HG03342 (cell line): ENCODE data around the gene MPP7.

Source experiments
- ATAC-seq: cut with Tn5 transposase; IDR thresholded peaks from one replicate; pipeline ENCODE4 v1.9.1; 2021; ENCODE audit warnings: mild to moderate bottlenecking, moderate library complexity; ENCODE audit not compliant: unreplicated experiment

MPP7 gene

DNA sequence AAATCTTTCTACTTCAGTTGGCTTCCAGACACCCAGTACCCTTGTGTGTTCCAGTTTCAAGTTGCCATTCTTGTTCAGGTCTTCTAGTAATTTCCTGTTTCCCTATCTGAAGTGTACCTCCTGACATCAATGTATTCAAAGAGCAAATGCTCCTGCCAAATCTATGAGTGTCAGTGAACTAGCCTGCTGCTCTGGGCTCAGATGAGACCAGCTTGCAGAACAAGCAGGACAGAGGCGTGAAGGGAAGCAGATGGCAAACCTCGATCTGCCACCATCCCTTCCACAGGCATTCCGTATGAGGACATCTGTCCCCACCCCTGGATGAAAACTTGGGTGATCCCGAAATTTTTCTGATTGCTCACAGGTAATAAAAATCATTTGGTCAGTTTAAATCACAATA is 4.4 kb upstream of the MPP7 start:
- no peak for ATAC-seq

DNA sequence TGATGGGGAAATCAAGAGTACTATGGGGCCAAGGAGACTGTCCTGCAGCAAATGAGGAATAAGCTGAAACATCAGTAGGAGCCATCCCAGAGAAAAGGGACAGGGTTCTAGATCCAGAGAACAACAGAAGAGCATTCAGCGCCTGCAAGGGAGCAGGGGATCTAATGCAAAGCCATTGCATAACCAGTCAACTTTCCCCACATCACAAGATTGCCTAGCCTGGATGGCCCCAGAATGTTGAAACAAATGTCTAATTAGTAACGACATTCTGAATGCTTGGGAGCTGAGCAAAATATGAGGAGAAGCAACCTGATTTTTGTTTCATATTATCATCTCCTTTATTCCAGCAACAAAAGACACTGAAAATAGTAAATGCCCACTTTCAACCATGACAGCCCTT is 2.7 kb upstream of the MPP7 start:
- no peak for ATAC-seq

DNA sequence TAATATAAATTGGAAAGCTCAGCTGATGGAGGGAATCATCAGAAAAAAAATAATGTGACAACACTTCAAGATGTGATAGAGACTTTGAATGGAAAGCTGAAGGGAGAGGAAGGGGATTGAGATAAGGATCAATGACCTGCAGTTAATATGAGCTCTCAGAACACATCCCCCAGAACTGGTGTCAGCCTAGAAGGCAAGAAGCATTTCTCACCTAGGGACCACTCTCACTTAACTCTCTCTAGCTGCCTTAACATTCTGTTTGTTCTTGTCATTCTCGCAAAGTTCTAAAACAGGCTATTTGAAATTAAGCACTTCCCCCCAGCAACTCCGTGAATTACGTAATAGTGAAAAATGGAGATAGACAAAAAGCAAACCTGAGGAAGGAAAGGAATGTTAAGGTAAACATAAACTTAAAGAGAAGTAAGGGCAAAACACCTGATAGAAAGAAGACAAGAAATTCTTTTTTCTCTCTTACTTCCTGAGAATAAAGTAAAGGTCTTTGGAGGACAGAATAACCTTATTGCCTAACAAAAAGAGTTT is 1.2 kb upstream of the MPP7 start:
- ATAC-seq = no peak

DNA sequence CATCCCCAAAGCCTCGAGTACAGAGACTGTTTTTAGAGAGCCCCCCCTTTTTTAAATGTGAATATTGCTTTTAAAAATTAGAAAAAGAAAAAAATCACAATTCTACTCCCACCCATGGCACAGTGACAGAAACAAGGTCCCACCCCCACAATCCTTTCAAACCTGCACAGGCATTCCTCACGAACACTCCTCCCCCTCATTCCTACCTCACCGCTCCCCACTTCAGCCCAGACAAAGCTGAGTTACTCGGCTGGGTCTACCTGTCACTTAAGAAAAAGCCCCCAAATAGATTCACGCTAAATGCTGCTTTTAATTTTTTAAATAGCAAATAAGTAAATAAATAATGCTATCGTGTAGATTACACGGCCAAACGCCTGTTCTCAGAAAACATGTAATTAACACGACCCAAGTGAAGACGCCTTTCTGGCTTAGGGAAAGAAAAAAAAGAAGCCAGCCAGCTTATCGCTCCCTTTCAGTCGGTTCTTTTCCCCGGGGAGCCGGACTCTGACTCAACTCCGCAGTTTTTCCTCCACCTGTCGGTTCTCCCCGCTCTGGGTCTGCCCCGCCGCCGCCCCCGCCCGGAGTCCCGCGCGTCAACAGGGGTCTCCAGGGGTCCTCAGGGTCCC is 739 bp downstream of the MPP7 start:
- ATAC-seq = no peak

- no peak for ATAC-seq
Observed at GRCh38 chr10:28300027-28300426, 2.8 kb downstream of the MPP7 start.

DNA sequence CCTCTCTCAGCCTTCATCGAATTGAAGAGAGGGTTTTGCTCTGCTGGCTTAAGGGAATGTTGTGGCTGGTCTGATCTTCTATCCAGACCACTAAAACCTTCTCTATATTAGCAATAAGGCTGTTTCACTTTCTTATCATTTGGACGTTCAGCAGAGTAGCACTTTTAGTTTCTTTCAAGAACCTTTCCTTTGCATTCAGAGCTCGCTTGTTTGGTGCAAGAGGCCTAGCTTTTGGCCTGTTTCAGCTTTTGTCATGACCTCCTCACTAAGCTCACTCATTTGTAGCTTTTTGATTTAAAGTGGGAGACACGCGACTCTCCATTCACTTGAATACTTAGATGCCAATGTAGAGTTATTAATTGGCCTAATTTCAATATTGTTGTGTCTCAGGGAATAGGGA is 3.9 kb downstream of the MPP7 start:
- no peak for ATAC-seq

DNA sequence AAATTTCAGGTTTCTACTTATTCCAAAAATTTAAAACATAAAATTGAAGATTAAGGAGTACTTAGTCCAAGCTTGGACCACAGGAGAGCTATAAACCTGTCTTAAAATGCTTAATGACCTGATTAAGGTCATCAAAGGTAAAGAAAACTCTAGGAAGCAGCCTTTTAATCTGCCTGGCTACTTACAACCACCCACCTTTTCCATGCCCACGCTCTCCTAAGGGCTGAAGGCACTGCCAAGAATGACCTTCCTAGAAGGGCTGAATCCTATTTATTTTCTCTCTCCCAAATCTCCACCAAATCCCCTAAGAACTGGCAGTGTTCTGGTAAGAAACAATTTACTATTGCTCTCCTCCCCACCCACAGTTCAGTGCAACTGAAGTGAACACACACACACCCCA is 6.8 kb downstream of the MPP7 start:
- no peak for ATAC-seq

DNA sequence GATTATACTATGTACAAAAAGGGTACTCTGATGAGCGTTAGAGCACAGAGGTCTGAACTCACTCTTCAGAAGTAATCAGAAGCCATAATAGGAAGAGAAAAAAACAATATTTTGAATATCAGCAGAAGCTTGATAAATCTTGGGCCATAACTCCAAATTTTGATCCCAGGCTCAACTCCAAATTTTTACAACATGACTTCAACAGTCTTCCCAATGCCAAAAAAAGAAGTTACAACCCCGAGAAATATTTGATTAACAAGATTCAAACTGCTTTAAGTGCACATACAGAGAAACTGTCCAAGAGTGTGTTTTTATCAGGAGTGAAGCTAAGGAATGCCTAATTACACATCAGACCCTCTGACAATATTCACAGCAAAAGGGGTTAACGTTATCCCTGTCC is 7.5 kb downstream of the MPP7 start:
- ATAC-seq = no peak

DNA sequence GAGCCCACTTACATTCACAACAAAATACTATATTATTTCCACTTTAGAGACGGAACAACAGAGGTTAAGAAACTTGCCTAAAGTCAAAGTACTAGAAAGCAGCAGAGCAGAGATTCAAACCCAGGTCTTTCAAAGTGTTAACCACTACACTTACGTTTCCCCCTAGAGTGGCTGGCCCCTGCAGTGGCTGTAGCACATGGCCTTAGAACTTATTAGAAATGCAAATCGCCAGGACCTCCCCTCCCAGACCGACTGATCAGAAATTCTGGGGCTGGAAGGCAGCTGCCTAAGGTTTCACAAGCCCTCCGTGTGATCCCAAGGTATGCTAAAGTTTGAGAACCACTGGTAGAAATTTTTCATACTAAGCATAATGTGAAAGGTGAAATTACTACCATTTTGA is 8.1 kb downstream of the MPP7 start:
- ATAC-seq = no peak

DNA sequence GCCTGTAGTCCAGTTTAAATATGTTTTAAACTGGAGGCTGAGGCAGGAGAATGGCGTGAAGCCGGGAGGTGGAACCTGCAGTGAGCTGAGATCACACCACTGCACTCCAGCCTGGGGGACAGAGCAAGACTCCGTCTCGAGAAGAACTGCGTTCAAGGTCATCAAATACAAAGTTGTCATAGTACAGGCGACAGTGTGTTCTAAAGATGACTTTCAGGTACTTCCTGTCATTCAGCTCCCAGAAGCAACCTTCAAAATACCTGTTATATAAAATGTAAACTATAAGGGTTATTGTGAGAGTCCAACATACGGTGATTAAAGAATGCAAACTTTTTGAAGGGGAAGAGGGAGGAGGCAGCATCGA is 8.7 kb downstream of the MPP7 start:
- ATAC-seq = no peak

- ATAC-seq = no peak
Observed at GRCh38 chr10:28293236-28294168, 9.4 kb downstream of the MPP7 start.

GRCh38 chr10:28291881-28292297 is 11.0 kb downstream of the MPP7 start:
- ATAC-seq = no peak

DNA sequence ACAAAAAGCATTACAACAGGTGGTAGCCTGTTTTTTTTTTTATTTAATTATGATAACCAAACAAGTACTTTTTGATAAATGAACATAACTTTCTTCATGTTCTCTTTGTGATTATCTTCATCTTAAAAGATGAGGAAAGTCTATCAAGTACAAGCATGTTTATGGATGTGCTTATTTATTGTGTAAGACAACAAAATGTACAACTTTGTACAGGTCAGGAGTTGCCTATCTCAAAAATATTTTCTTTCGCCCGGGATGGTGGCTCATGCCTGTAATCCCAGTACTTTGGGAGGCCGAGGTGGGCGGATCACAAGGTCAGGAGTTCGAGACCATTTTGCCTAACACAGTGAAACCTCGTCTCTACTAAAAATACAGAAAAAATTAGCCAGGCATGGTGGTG is 17.0 kb downstream of the MPP7 start:
- no peak for ATAC-seq

GRCh38 chr10:28284126-28284525 is 18.7 kb downstream of the MPP7 start:
- ATAC-seq = no peak

GRCh38 chr10:28283251-28283650 is 19.6 kb downstream of the MPP7 start:
- ATAC-seq = no peak

DNA sequence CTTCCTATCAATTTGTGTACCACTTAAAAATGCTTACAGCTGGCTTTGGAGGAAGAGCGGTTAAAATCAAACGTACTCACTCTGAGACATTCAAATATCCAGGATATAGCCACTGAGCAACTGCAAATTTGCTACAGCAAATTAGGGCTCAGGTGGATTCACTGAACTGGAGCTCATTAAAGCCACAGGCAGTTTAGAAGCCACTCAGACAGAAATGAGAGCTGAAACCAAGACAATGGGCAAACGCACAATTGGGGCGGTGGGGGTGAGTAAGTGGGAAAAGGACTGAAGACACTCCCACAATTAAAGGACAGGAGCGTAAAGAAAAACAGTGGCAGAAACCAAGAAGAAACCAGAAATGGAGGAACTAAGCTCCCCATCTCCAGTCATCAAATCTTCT is 20.5 kb downstream of the MPP7 start:
- no peak for ATAC-seq

- ATAC-seq = no peak
Observed at GRCh38 chr10:28281726-28282315, 21.0 kb downstream of the MPP7 start.

DNA sequence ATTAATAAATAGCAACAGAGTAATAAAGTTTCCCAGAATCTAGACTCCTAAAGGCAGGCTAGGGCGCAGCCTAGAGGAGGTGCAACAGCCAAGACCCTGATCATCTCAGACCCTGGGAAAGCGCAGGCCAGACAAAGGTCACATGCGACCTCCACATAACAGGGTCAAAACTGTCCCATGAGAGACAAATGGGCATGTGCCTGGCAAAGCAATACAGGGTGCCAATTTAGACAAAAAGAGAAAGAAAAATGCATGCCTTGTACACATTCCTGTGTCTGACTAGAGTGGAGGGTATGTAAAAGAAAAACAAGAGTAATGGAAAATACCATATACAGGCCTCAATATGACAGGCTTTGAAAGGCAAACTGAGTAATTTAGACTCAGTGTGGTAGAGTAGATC is 22.2 kb downstream of the MPP7 start:
- ATAC-seq = no peak

DNA sequence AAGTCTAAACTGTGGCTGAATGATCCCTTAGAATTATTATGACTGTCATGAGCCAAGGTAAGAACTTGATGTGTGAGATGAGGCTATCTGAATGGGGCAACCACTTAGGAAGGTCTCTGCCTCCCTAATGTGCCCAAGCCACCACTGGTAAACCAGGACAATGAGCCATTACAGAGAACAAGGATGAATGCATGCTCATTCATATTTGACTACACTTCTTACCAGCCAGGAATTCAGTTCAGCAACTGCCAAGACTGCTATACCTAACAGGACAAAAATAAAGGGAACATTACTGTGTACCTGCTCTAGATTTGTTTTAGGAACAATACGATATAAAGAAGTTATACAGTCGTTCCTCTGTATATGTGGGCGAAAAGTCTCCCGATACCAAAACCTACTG is 23.0 kb downstream of the MPP7 start:
- ATAC-seq = no peak

GRCh38 chr10:28278842-28279241 is 24.0 kb downstream of the MPP7 start:
- ATAC-seq = no peak

DNA sequence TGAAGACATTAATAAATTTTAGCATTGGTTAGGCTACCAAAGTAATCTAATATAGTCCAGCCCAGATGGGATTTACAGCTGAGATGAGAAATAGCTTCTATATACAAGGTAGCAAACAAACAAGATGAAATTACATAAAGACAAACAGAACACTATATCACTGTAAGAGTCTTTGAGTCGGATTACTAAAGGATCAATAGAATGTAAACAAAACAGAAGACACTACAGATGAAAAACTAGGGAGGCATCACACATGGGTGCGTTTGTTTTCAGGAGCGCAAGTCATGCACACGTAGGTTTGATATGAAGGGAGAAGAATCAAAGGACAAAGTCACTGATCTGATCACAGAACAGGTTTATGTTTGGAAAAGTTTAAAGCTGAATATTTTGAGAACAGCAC is 26.5 kb downstream of the MPP7 start:
- no peak for ATAC-seq

DNA sequence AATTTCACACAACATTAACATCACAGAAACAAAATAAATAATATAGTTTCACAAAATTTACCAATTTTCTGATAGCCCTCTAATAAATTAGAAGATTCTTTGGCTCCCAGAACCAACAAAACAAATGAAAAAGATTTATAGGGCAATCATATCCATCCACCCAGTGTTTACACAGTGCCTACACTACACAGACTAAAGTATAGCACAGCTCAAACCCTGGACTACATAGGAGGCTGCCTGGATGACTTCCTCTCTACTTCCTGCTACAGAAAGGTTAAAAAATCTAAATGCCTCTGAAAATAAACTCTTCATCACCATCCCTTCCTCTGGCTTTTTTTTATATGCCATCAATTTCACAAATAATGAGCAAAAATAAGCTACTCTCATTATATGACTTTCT is 28.4 kb downstream of the MPP7 start:
- no peak for ATAC-seq
